Measurements from ENCODE around the gene LRP2.

LRP2 gene

GRCh38 chr2:169190197-169190775 is 172.0 kb downstream of the LRP2 start:
- no peak overlapping the region for H3K4me3 ChIP-seq (ENCODE audit: low read length)
- no peak for DNase-seq (ENCODE audit: low read depth)
- TF ChIP-seq, protein P1, sequence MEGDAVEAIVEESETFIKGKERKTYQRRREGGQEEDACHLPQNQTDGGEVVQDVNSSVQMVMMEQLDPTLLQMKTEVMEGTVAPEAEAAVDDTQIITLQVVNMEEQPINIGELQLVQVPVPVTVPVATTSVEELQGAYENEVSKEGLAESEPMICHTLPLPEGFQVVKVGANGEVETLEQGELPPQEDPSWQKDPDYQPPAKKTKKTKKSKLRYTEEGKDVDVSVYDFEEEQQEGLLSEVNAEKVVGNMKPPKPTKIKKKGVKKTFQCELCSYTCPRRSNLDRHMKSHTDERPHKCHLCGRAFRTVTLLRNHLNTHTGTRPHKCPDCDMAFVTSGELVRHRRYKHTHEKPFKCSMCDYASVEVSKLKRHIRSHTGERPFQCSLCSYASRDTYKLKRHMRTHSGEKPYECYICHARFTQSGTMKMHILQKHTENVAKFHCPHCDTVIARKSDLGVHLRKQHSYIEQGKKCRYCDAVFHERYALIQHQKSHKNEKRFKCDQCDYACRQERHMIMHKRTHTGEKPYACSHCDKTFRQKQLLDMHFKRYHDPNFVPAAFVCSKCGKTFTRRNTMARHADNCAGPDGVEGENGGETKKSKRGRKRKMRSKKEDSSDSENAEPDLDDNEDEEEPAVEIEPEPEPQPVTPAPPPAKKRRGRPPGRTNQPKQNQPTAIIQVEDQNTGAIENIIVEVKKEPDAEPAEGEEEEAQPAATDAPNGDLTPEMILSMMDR (conservative IDR thresholded peaks at IDR 0.05; ENCODE audit: low read length) = no peak

DNA sequence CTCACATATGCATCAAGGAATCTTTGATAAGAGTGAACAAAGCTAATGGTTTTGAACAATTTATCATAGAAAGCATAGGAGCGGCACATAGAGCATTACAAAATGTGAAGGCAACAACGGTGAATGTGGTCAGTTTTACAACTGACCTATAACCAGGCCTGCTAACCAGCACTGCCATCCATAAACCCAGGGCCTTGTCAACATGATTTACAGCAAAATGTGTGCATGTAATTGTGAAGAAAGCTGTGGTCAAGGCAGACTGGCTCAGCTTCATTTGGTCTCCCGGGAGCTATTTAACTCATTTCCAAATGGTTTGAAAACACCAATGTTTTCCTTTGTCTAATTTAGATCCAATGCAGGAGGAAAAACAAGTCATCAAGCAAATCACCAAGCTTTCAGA is 173.2 kb downstream of the LRP2 start:
- DNase-seq (ENCODE audit: low read depth) = no peak
- TF ChIP-seq, protein P1 (conservative IDR thresholded peaks at IDR 0.05; ENCODE audit: low read length) = no peak
- H3K4me3 ChIP-seq (ENCODE audit: low read length) = no peak overlapping the region

GRCh38 chr2:169185711-169186110 is 176.6 kb downstream of the LRP2 start:
- TF ChIP-seq, protein P1 (conservative IDR thresholded peaks at IDR 0.05; ENCODE audit: low read length) = no peak
- no peak for DNase-seq (ENCODE audit: low read depth)
- H3K4me3 ChIP-seq (ENCODE audit: low read length) = no peak overlapping the region

- TF ChIP-seq, protein P1 (conservative IDR thresholded peaks at IDR 0.05; ENCODE audit: low read length) = no peak
- no peak overlapping the region for H3K4me3 ChIP-seq (ENCODE audit: low read length)
- DNase-seq (ENCODE audit: low read depth) = no peak
Observed at GRCh38 chr2:169184074-169184473, 178.3 kb downstream of the LRP2 start.

- H3K4me3 ChIP-seq (ENCODE audit: low read length) = no peak overlapping the region
- TF ChIP-seq, protein P1 (conservative IDR thresholded peaks at IDR 0.05; ENCODE audit: low read length) = no peak
- no peak for DNase-seq (ENCODE audit: low read depth)
Observed at GRCh38 chr2:169182573-169182972, 179.8 kb downstream of the LRP2 start.

- DNase-seq (ENCODE audit: low read depth) = no peak
- H3K4me3 ChIP-seq (ENCODE audit: low read length) = no peak overlapping the region
- TF ChIP-seq, protein P1 (conservative IDR thresholded peaks at IDR 0.05; ENCODE audit: low read length) = no peak
Observed at GRCh38 chr2:169178804-169179390, 183.4 kb downstream of the LRP2 start.

DNA sequence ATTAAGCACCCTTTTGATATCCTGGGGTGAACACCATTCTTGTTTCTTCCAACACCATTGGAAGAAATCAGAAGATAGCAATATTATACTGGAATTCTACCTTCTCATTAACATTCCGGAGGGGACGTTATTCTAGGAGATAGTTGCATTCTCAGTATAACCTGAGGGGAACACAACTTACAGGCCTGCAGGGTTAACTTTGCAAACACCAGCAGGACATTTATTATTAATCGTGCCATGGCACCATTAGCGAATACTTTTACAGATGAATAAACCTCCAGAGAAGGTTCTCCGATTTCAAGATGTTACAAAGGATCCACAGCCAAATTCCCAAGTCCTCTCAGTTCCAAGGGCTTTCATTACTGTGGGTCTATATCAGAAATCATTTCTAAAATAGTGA is 184.0 kb downstream of the LRP2 start:
- H3K4me3 ChIP-seq (ENCODE audit: low read length) = no peak overlapping the region
- DNase-seq (ENCODE audit: low read depth) = no peak
- TF ChIP-seq, protein P1 (conservative IDR thresholded peaks at IDR 0.05; ENCODE audit: low read length) = no peak

Data from AG10803 (cell line).